GM19193 (cell line): ENCODE data around the gene FCN1.

Experiments used
- POLR2A ChIP-seq: IDR thresholded peaks from 4 replicates; pipeline ENCODE4 v1.6.1; 2011; ENCODE audit not compliant: insufficient read depth, insufficient read length; ENCODE audit errors: extremely low read depth

The FCN1 gene

GRCh38 chr9:134943411-134943810, 25.7 kb upstream of the FCN1 start:
- no peak for TF ChIP-seq POLR2A

DNA sequence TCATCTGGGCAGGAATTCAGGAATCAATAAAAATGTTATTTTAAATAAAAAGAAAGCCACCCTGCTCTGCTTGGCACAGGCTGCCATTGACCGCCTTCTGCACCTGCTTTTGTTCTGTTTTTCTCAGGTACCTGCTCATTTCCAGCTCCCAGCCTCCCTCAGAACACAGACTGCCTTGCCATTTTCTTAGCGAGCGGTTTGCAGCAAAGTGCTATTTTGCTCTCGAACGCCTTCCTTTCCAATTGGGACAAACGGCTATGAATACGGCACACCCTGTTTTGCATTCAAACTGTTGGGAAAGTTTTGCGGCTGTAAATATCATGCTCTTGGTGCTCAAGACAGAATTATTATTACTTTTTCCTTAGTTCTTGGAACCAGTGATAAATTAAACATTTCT, 25.1 kb upstream of the FCN1 start:
- TF ChIP-seq POLR2A, result no peak

- no peak for TF ChIP-seq POLR2A
Observed at GRCh38 chr9:134942011-134942787, 24.5 kb upstream of the FCN1 start.

DNA sequence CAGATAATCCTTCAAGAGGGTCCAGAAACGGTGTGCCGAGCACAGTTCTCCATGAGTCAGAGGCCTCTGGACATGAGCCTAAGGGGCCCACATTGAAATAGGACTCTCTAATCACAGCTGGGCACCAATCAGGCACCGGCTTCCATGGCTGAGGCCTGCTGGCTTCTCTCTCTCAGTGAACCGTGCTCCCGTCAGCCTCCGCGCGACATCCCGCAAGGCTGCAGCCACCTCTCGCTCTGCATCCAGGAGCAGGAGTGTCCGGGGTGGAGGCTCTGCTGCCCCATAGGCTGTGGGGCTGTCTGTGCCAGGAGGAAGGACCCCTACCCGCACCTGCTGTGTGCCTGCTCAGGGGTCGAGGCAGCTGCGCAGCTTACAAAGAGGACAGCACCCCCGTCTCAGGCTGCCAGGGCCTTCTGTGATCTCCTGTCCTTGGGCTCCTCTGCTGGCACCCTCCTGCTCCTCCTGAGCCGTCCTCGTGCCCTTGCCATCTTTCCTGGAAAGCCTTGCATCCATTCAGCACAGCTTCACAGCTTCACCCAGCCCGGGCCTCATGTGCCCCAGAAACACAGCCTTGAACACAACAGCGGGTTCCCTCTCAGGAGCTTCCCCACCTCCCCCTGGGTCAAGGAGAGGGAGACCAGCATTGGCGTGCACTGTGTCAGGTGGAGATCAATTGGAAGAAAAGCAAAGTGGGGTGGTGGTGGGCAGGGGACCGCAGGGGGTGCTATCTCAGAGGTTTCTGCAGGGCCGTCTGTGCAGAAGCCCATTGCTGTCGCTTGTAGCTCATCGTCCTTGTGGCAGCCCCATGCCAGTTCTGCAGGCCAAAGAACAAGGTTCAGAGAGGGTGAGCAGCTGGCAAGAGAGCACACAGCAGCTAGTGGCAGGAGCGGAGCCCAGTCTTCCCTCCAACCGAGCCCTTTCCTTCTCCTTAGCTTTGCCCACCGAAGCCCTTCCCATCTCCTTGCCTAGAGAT, 22.8 kb upstream of the FCN1 start:
- no peak for TF ChIP-seq POLR2A

- no peak for TF ChIP-seq POLR2A
Observed at GRCh38 chr9:134939836-134940235, 22.1 kb upstream of the FCN1 start.

GRCh38 chr9:134939080-134939733, 21.5 kb upstream of the FCN1 start:
- TF ChIP-seq POLR2A, result no peak

- no peak for TF ChIP-seq POLR2A
Observed at GRCh38 chr9:134938346-134939079, 20.8 kb upstream of the FCN1 start.

DNA sequence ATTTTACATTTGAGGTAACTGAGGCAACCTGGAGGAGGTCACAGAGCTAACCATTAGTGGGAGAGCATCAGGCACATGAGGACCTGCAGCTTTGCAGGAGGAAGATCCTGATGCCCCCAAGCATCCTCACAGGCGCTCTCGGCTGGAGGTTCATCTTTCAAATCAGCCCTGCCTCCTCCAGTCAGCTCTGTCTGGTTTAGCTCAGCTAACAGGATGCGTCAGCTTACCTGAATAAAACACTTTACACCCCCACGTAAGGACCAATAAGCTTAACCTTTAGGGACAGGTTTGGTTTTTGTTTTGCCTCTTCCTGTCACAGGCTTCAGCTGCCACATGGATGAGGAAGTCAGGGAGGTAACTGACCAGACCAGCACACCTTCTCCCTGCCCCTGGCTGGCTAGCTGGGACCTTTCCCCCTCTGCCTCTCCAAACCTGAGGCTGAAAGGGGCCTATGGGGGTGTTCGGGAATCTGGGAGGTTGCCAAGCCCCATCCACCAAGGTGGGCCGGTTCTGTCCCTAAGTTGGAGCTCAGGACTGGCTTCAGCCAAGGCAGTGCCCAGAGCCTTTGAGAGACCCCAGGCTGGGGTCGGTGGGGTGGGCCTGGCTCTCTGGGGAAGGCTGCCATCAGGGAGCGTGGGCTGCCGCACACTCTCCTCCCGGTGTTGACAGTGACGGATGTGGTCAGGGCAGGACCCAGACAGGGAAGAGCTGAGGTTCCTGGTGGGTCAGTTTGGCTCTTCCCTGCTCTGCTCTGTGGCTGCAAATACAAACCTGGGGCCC, 20.0 kb upstream of the FCN1 start:
- TF ChIP-seq POLR2A, result no peak

GRCh38 chr9:134937164-134937555, 19.4 kb upstream of the FCN1 start:
- peak; percentile 1 for TF ChIP-seq POLR2A

GRCh38 chr9:134936346-134937163, 18.8 kb upstream of the FCN1 start:
- TF ChIP-seq POLR2A, result peak; percentile 81

GRCh38 chr9:134935701-134936345, 18.1 kb upstream of the FCN1 start:
- no peak for TF ChIP-seq POLR2A

DNA sequence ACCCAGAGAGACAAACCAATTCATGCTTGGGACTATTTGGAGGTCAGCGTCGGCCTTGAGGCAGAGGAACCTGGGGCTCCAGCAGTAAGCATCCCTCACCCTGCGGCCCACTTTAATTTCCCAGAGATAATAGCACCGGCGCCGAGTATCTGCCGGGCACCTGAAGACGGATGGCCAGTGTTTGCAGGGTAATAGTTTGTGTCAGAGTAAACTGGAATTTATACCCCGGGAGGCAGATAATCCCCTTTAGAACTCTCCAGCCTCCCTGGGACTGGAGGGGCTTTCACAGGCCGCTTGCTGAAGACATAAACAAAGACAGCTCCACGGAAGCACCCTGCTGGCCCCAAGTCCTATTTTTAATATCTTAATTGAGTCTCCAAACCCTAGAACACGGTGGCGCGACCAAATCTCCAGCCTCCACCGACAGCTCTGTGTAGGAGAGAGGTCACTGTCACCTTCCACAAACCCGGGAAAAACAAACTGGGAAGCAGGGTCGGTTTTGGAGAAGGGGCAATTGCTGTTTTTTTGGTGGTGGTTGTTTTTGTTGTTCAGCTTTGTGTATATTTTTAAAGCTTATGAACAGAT, 17.4 kb upstream of the FCN1 start:
- TF ChIP-seq POLR2A, result no peak
